Forelimb muscle (tissue), 1 donor: ENCODE results near the gene HDAC9. TPM values are rescaled to one million over a fixed set of nuclear protein-coding genes. Genes with fewer than 3 reads are reported as not detected.

Source experiments
- DNase-seq: peaks from one replicate; pipeline ENCODE4 v3.0.0-alpha.2; 2013; ENCODE audit warnings: low read depth
- polyA plus RNA-seq: library from polyadenylated mRNA; unstranded; fragments of 120-200 nt; gene quantifications from one replicate; pipeline ENCODE4 v1.2.1, GENCODE V29; 2013; ENCODE audit not compliant: insufficient read length

The HDAC9 gene
- polyA plus RNA-seq, 1 donor = 18.6 TPM

GRCh38 chr7:18555968-18556367 lies 60.4 kb downstream of the HDAC9 start:
- no peak for DNase-seq

GRCh38 chr7:18558503-18558902 lies 63.0 kb downstream of the HDAC9 start:
- no peak for DNase-seq

- DNase-seq = no peak
Observed at GRCh38 chr7:18558910-18559309, 63.4 kb downstream of the HDAC9 start.

- no peak for DNase-seq
Observed at GRCh38 chr7:18559756-18560155, 64.2 kb downstream of the HDAC9 start.

- no peak for DNase-seq
Observed at GRCh38 chr7:18564779-18565178, 69.2 kb downstream of the HDAC9 start.

GRCh38 chr7:18565337-18565736 lies 69.8 kb downstream of the HDAC9 start:
- DNase-seq = no peak

- no peak for DNase-seq
Observed at GRCh38 chr7:18566205-18566604, 70.7 kb downstream of the HDAC9 start.

GRCh38 chr7:18566829-18567228 lies 71.3 kb downstream of the HDAC9 start:
- no peak for DNase-seq

- no peak for DNase-seq
Observed at GRCh38 chr7:18570441-18570840, 74.9 kb downstream of the HDAC9 start.

- no peak for DNase-seq
Observed at GRCh38 chr7:18570890-18571478, 75.4 kb downstream of the HDAC9 start.

GRCh38 chr7:18572154-18572553 lies 76.6 kb downstream of the HDAC9 start:
- no peak for DNase-seq

- DNase-seq = no peak
Observed at GRCh38 chr7:18572885-18573284, 77.3 kb downstream of the HDAC9 start.

- no peak for DNase-seq
Observed at GRCh38 chr7:18573410-18574234, 78.1 kb downstream of the HDAC9 start.

GRCh38 chr7:18574235-18574540 lies 78.6 kb downstream of the HDAC9 start:
- no peak for DNase-seq

GRCh38 chr7:18574676-18575075 lies 79.1 kb downstream of the HDAC9 start:
- DNase-seq = no peak

- DNase-seq = no peak
Observed at GRCh38 chr7:18575622-18576572, 80.3 kb downstream of the HDAC9 start.

GRCh38 chr7:18577096-18577771 lies 81.7 kb downstream of the HDAC9 start:
- no peak for DNase-seq

- no peak for DNase-seq
Observed at GRCh38 chr7:18579698-18580097, 84.1 kb downstream of the HDAC9 start.

- no peak for DNase-seq
Observed at GRCh38 chr7:18580950-18581349, 85.4 kb downstream of the HDAC9 start.

GRCh38 chr7:18583305-18583704 lies 87.8 kb downstream of the HDAC9 start:
- DNase-seq = no peak

GRCh38 chr7:18590241-18590640 lies 94.7 kb downstream of the HDAC9 start:
- DNase-seq = no peak
